Epidermal melanocyte (primary cell): ENCODE results near the gene IL18R1.
"Not testable (repeated sequence)": the region's sequence is repeated elsewhere in the genome, so short reads cannot be mapped to it uniquely, and the experiment has no call there.

ENCODE experiments used
- DNase-seq: peaks from one replicate; pipeline ENCODE4 v3.0.0; 2011; ENCODE audit warnings: low spot score; ENCODE audit not compliant: insufficient read length

The IL18R1 gene, protein sequence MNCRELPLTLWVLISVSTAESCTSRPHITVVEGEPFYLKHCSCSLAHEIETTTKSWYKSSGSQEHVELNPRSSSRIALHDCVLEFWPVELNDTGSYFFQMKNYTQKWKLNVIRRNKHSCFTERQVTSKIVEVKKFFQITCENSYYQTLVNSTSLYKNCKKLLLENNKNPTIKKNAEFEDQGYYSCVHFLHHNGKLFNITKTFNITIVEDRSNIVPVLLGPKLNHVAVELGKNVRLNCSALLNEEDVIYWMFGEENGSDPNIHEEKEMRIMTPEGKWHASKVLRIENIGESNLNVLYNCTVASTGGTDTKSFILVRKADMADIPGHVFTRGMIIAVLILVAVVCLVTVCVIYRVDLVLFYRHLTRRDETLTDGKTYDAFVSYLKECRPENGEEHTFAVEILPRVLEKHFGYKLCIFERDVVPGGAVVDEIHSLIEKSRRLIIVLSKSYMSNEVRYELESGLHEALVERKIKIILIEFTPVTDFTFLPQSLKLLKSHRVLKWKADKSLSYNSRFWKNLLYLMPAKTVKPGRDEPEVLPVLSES

DNA sequence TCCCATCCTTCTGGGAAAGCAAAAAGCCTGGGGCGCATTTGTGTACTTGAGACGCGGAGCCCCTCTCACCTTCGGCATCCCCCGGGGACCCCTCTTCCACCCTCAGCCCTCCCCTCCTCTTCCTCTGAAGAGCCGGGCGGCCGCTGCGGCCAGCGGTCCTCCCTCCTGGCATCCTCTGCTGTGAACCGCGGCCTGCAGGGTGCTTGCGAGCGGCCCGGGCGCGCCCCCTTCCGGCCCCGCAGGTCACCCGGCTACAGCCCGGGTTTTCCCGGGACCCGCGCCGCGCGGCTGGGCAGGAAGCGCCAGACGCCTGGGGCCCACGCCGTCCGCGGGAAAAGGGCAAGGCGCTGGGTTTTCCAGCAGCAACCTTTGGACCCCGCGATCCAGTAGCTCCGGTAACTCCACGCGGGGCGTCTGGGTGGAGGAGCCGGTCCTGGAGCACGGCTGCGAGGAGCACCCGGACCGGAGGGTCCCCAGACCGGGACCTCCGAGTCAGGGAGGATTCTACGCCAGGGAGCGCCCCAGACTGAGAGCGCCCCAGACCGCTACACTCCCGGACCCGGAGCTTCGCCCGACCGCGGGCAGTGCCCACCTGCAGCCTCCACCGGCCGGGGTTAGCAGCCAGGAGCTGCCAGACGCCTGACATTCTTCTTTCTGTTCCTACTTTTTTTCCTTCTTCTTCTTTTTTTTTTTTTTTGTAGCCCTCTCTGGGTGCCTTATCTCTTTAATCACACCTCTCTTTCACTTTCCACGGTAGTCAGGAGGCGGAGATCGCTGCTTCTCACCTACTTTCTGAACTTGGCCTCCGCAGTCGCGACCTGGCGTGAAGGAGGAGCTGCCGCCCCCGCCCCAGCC lies at the start of gene IL18R1:
TSS of gene IL18R1 (plus strand) at position 271 of the 855 bp plus-strand sequence. CDS start 6,865 bp downstream, outside the sequence.
- DNase-seq, result peak; percentile 26

DNA sequence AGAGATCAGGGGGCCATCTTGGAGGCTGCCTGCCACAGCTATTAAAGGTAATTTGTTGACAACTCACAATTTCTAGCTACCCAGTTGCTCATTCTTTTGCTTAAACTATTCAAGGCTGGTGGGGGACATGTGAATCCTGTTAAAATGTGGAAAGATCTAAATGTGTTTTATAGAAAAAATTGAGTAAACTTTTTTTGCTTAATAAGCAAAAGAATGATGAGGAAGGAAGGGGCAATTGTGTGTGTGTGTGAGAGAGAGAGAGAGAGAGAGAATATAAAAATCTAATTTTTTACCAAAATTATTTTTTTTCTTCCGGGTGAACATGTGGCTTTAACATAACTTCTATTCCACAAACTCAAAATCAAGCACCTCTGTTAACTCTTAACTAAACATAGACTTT lies 49.5 kb upstream of the IL18R1 start:
- DNase-seq, result no peak

DNA sequence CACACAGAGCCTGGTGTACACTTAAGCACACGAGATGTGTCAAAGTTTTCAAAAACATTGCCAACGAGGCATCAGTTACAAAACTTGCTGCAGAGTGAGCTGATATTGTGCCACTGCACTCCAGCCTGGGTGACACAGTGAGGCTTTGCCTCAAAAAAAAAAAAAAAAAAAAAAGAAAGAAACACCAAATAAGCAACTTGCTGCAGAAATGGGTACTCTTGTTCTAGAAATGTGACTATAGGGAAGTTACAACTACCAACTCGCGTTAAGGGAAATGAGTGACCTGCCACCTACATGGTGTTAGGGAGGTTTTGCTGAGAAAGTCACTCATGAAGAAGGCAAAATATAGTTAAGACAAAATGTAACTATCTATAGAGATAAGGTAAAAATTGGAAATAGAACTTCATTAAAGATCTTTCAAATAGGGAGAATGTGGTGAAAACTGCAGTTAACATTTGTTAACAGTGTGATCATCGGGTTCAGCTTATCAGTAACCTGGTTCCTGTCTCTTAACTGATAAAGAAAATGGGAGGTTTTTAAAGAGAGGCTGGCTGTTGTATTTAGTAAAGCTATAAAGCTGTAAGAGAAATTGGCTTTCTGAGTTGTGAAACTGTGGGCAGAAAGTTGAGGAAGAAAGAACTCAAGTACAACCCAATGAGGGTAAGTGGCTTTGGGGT lies 44.5 kb upstream of the IL18R1 start, which contains the start of gene IL1RL1:
TSS of gene IL1RL1 (plus strand) at position 600 of the 677 bp plus-strand sequence. CDS start 26,702 bp downstream, outside the sequence.
- no peak for DNase-seq

DNA sequence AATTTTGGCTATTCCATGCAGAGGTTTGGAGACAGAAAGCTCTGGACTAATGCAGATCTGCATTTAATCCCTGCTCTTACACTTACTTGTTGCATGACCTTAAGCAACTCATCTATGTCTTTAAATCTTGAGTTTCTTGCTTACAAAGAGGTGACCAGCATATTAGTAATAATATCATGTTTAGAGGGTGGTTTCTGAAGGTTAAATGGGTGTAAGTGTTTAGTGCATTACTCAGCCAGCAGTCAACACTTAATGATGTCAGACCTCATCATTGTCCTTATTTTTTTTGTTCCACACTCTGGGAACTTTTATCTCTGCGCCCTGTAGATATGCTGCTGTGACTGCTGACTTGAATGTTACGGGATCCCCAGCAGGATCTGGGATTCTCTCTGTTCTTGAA lies 42.6 kb upstream of the IL18R1 start:
- no peak for DNase-seq

DNA sequence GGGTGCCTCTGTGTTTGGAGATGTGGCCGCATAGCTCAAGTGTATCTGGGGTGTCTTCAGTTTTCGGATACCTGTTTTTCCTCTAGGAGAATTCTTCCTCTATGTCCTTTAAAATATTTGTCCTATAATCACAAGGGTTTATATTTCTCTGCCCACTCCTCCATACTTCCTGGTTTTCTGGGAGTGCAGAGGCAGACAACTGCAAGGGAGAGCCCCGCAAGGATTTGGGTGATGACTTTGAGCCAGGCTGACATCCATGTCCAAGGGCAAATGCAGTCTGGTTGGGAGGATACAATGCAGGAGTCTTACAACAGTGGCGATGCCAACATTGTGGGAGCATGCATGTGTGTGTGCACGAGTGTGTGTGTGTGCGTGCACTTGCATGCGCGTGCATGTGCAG lies 42.1 kb upstream of the IL18R1 start:
- no peak for DNase-seq

DNA sequence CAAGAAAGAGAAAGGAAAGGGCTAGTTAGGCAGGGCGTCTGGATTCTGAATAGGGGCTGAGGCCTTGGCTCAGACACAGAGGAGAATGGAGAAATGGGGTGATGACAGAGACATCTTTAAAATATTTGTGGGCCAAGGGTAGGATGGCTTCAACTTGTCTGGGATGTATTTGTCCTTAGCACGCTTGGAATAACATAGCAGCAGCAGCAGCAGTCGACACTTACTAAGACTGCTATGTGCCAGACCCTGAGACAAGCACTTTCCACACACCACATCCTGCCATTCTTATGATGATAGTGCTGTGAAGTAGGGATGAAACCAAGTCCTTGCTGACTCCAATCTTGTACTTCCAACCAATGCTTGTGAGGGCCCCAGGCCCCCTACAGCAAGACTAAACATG lies 41.6 kb upstream of the IL18R1 start:
- DNase-seq, result no peak

DNA sequence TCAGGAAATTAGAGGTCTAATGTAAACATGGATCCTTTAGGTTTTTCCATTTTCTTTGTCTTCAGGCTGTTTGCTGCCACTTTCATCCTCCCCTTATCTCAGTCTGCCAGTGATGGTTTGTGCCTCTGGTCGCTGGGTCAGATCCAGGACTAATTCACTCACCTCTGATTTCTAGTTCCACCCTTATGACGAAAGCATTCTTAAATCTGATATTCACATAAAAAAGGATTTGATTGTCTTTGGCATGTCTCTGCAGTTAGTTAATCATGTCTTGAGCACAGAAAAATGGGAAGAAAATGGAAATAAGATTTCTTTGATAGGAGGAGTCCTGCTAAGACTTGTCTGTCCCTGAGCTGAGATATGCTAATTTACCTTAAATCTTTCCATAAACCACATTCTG lies 39.7 kb upstream of the IL18R1 start:
- DNase-seq, result no peak

DNA sequence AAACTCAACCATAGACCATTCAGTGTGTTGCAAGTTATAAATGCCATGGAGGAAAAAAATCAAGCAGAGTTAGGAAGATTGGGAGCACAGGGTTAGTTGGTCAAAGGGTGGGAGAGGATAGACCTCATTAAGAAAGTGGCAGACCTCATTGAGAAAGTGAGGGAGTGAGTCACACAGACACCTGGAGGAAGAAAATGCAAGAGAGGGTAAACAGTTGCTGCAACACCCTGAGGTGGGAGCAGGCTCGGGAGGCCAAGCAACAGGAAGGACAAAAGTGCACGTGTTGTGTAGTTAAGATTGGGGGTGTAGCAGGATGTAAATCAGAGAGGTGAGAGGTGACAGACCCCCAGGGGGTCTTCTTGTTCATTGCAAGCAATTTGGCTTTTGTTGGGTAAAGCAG lies 37.9 kb upstream of the IL18R1 start:
- no peak for DNase-seq

DNA sequence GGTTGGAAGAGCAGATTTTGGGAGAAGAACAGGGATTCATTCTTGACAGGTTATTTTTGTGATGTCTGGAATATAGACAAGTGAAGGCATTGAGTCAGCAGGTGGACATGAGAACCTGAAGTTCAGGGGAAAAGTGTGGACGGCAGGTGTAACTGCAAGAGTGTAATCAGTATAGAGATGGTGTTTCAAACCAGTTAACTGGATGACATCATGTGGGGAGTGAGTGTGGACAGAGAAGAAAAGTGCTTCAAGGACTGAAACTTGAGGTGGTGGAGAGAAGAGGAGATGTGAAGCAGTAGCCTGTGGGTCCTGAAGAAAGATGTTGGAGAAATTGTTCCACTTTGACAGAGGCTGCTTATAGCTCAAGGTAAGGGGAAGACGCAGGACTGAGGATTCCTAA lies 37.2 kb upstream of the IL18R1 start:
- DNase-seq, result no peak

DNA sequence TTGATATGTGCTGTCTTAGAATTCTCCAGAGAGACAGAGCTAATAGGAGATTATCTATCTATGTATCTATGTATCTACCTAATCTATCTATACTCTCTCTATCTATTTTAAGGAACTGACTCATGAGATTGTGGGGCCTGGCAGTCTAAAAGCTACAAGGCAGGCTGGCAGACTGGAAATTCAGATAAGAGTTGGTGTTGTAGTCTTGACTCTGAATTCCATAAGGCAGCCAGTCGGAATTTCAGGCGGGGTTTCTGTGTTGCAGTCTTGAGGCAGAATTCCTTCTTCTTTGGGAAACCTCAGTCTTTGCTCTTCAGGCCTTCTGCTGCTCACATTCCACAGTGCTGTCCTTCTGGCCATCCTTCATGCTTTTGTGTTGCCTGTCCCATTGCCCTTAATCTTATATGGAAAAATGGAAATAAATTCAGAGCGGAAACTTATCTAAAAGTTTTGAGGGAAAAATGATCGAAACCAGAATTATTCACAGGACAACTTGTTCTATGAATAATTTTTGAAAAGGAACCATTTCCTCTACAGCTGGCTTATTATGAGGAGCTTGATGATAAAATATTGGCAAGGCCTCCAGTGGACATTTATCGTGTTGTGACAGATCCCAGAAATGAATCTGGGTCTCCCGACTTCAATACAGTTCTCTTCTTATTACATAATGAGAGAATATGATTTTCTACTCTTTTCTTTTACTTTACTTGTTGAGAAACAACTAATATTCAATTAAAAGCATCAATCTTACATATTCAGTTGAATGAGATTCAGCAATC lies 33.5 kb upstream of the IL18R1 start:
- DNase-seq, result no peak

DNA sequence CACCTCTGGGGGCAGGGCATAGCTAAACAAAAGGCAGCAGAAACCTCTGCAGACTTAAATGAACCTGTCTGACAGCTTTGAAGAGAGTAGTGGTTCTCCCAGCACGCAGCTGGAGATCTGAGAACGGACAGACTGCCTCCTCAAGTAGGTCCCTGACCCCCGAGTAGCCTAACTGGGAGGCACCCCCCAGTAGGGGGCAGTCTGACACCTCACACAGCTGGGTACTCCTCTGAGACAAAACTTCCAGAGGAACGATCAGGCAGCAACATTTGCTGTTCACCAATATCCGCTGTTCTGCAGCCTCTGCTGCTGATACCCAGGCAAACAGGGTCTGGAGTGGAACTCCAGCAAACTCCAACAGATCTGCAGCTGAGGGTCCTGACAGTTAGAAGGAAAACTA lies 30.7 kb upstream of the IL18R1 start:
- not testable (repeated sequence) for DNase-seq

DNA sequence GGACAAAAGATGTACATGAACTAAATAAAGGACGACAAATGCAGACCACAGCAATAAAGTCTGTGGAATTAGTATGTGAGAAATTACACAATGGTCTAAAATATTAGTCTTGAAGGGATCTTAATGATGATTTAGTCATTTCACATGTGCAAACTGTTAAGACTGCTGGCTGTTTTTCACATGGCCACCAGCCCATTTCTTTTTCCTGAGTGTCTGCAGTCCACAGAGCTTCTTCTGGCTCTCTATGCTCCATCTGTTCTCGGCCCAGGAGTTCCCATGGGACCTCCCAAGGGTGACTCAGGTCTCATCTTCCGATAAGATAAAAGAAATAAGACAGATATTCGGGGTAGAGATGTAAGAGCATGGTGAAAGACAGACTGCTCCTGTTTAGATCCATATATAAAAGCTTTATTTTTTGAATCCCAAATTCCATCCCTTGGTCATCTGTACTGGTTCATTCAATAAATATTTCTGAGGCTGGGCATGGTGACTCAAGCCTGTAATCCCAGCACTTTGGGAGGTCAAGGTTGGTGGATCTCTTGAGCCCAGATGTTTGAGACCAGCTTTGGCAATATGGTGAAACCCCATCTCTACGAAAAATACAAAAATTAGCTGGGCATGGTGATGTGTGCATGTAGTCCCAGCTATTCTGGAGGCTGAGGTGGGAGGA lies 24.1 kb upstream of the IL18R1 start:
- DNase-seq, result no peak

DNA sequence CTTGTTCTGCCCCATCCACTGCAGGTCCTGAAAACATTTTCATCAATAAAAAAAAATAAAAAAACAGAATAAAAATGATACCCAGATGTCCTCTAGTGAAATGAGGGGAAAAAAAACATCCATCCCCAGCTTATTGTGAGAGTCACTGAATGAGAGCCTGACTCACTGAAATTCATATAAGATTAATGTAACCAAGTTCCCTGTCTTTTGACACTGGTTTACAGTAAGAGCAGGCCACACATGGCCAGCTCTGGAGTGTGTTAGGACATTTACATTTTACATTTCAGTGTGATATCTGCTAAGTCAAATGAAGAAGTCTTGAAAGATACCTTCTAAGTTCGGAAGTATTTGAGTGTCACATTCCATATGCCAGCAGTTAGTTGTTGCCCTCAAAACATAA lies 21.1 kb upstream of the IL18R1 start:
- DNase-seq, result no peak

DNA sequence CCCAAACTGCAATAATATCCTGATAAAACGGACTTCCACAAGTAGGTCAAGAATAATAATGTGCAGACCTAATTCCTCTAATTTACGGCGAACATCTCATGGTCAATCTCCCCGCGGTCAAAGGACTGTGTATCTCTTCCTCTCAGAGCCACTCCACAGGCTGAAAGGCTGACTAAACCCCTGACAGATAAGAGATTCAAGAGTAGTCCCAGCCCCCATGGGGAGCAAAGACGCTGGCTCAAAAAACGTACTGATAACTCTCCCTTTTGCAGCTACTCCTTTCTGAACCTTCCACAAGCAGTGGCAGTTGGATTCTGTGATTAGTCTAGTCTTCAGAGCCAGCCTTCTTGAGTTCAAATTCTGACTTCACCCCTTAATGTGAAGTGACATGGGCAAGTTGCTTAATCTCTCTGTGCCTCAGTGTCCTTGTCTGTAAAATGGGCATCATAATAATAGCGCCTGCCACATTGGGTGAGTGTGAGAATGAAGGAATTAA lies 19.7 kb upstream of the IL18R1 start:
- DNase-seq, result no peak

DNA sequence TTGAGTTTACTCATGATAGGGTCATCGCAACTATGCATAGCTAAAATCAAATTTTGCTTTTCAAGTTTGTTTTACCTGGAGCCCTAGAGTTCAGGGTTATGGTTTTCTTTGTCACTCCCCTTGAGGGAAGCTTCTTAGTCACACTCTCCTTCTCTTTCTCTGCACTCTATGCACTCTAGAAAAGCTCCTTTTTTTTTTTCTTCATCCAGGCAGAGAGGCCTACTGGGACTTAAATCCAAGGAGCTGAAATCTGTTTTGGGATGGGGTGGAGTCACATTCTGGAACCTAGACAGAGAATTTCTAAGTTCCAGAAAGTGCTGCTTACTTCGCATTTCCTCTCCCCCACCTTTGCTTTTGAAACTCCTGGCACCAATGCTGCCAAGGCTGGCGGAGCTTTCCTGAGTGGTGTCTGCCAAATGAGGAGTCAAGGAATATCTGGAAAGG lies 19.1 kb upstream of the IL18R1 start:
- DNase-seq, result no peak

DNA sequence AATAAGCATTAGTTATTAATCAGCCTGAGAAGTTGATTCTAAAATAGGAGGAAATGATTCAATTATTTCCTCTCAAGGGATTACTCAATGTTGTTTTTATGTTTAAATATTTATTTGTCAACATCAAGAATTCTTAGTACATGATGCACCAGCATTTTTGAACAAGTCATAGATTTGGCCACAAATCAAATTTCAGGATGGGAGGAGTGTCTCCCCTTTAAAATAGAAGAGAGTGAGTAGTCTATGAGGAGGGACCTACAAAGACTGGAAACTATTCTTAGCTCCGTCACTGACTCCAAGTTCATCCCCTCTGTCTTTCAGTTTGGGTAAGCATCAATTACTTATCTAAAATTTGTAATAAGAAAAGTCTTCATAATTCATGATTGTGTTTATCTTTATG lies 18.6 kb upstream of the IL18R1 start:
- DNase-seq, result no peak

DNA sequence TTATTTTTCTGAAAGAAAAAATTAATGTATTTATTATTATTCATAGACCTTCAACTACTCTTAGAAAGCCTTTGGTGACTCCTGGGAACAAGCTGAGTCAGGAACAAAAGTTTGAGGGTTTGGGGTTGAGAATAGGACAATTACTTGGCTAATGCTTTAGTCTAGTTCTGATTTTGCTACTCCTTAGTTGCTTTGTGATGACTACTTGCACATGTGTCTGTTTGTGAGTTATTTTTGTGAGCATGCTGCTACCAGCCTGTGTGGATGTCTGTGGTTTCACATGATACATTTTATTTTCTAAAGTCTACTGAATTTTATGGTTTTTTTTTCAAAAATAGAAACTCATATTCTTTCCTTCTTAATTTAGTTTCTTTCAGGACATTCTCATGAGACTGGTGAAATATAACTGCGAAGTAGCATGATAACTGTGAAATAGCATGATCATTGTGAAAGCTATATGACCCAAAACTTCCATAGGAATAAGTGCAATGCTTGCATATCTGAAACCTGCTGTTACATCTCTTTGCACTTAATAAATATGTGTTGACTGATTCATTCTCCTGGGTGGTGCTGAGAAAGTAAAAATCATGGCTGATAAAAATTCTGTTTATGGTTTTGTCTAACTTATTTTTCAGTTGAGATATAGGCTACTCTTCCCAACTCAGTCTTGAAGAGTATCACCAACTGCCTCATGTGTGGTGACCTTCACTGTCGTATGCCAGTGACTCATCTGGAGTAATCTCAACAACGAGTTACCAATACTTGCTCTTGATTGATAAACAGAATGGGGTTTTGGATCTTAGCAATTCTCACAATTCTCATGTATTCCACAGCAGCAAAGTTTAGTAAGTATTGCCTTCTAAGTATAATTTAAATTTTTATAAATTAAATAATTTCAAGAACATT lies 17.9 kb upstream of the IL18R1 start:
- no peak for DNase-seq

DNA sequence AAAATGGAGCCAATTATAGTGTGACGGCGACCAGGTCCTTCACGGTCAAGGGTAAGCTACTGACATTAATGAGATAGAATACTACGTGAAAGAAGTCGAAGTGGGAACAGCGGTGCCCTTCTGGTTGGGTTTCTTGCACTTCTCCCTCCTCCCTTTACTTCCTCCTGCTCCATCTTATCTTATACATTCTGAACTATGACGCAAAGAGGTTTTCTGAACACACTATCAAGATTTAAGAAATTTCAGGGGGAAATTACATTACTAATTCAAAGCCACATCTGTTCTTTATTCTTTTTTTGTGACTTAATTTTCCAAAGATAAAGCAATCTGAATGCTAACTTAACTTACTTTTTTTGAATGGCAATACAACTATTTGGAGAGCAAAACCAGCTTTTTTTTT lies 14.8 kb upstream of the IL18R1 start:
- DNase-seq, result no peak

DNA sequence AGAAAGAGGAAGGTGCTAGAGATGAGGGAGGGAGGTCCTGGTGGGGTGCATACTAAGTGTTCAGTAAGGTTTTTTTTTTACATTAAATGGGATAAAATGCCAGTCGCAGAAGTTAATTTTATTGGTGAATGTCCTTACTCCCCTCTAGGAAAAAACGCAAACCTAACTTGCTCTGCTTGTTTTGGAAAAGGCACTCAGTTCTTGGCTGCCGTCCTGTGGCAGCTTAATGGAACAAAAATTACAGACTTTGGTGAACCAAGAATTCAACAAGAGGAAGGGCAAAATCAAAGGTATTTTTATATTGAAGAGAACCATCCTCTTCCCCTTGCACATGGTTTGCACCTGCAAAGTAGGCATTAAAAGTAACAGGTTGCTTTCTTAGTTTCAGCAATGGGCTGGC lies 12.7 kb upstream of the IL18R1 start:
- DNase-seq, result no peak
